ENCODE measurements around the gene U2SURP. TPM values are rescaled to one million over a fixed set of nuclear protein-coding genes. Genes with fewer than 3 reads are reported as not detected.

The U2SURP gene
- total RNA-seq, 1 donor from 2014 or later = 152 TPM

DNA sequence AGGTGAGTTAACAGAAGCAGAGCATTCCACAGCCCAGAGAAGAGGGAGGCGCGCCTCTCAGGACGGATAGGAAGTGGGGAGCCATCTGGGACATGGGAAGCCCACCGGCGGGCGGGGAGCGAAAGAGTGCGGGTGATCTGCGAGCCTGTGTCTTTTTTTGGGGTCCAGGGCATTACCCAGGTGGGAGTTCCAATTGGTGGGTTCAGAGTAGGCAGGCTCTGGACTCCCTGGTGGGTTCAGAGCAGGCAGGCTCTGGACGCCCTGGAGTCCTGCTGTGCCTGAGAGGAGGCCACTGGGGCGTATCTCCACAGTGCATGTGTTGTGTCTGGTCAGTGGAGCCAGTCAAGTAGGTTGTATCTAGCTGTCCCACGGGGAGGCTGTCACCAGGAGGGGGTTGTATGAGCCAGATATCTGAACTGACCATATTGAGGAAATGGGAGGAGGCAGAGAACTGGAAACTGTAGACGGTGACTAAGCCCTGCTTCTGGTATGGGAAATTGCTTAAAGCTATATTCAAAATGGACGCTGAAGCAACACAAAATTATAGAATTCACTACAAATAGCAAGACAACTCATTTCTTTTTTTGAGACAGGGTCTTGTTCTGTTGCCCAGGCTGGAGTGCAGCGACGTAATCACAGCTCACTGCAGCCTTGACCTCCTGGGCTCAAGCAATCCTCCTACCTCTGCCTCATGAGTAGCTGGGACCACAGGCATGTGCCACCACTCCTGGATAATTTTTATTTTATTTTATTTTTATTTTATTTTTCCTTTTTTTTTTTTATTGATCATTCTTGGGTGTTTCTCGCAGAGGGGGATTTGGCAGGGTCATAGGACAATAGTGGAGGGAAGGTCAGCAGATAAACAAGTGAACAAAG is 83.7 kb downstream of the U2SURP start:
- TF ChIP-seq, protein P1, sequence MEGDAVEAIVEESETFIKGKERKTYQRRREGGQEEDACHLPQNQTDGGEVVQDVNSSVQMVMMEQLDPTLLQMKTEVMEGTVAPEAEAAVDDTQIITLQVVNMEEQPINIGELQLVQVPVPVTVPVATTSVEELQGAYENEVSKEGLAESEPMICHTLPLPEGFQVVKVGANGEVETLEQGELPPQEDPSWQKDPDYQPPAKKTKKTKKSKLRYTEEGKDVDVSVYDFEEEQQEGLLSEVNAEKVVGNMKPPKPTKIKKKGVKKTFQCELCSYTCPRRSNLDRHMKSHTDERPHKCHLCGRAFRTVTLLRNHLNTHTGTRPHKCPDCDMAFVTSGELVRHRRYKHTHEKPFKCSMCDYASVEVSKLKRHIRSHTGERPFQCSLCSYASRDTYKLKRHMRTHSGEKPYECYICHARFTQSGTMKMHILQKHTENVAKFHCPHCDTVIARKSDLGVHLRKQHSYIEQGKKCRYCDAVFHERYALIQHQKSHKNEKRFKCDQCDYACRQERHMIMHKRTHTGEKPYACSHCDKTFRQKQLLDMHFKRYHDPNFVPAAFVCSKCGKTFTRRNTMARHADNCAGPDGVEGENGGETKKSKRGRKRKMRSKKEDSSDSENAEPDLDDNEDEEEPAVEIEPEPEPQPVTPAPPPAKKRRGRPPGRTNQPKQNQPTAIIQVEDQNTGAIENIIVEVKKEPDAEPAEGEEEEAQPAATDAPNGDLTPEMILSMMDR (conservative IDR thresholded peaks at IDR 0.05) = no peak
- no peak for DNase-seq (ENCODE audit: low read depth, low spot score)
- Mint-ChIP-seq H3K36me3 (ENCODE audit: low read depth) (peaks cover 10% of the 10 kb centered on the region), H3K4me1 (peaks cover 9% of the 10 kb centered on the region), H3K9me3 (peaks cover 12% of the 10 kb centered on the region), H3K27me3 (ENCODE audit: low read depth) (peaks cover under 1% of the 10 kb centered on the region), H3K4me3 (no peak overlapping the region), H3K27ac (ENCODE audit: unreplicated experiment) (no peak overlapping the region)

DNA sequence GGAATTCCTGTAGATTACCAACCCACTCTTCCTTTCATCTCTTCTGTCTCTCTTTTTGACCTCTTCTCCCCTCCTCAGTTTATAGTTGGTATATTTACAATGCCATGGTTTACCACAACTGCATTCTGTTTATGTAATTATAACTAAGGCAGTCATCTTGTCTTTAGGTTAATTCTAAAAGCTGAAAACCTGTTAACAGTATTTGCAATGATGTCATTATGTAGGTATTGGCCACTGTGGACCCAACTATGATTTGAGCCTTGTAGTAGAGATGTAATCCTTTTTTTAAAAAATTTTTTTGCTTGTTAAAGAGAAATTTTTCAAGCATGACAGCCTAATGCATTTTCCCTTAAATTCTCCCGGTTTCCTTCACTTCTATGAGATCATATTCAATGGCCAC is 87.5 kb downstream of the U2SURP start:
- Mint-ChIP-seq H3K4me1 (no peaks in the 10 kb centered on the region), H3K27ac (ENCODE audit: unreplicated experiment) (no peak overlapping the region), H3K36me3 (ENCODE audit: low read depth) (peaks cover 10% of the 10 kb centered on the region), H3K27me3 (ENCODE audit: low read depth) (peaks cover 4% of the 10 kb centered on the region), H3K9me3 (peaks cover 5% of the 10 kb centered on the region), H3K4me3 (no peak overlapping the region)
- TF ChIP-seq, protein P1 (conservative IDR thresholded peaks at IDR 0.05) = no peak
- no peak for DNase-seq (ENCODE audit: low read depth, low spot score)

DNA sequence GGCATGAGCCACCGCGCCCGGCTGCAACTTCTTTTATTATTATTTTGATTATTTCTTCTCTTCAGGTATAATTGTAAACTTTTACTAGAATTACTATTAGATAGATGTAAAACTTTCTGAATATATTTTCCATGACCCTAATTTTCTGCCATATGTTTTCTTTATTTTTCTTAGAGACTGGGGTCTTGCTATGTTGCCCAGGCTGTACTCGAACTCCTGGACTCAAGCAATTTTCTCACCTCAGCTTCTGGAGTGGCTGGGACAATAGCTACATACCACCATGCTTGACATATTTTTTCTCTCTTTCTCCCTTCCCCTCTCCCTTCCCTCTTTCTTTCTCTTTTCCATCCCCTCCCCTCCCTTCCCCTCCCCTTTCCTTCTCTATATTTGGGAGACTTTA is 88.6 kb downstream of the U2SURP start:
- Mint-ChIP-seq H3K27ac (ENCODE audit: unreplicated experiment) (no peak overlapping the region), H3K27me3 (ENCODE audit: low read depth) (peaks cover 4% of the 10 kb centered on the region), H3K36me3 (ENCODE audit: low read depth) (peaks cover 7% of the 10 kb centered on the region), H3K4me1 (no peaks in the 10 kb centered on the region), H3K4me3 (no peak overlapping the region), H3K9me3 (peaks cover 2% of the 10 kb centered on the region)
- TF ChIP-seq, protein P1 (conservative IDR thresholded peaks at IDR 0.05) = no peak
- no peak for DNase-seq (ENCODE audit: low read depth, low spot score)

DNA sequence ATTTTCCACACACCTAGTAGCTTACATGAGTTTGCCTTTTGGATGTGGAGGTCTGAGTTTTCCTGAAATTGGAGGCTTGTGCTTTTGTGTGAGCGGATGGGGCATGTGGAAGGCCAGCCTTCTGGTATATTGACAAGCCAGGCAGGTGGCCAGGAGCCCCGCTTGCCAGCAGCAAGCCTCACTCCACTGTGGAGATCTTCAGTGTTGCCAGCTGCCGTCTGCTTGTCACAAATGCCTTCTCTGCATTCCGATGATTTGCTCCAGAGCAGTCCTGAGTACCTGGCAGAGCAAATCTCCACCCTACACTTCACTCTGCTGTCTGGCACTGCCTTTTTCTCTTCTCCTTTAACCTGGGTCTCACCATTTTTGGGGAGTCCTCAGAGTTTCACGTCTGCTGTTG is 89.1 kb downstream of the U2SURP start:
- peaks cover 4% of the 10 kb centered on the region for H3K27me3 Mint-ChIP-seq (ENCODE audit: low read depth)
- no peak overlapping the region for H3K4me3 Mint-ChIP-seq
- DNase-seq (ENCODE audit: low read depth, low spot score) = no peak
- TF ChIP-seq, protein P1 (conservative IDR thresholded peaks at IDR 0.05) = no peak
- peaks cover 7% of the 10 kb centered on the region for H3K36me3 Mint-ChIP-seq (ENCODE audit: low read depth)
- no peaks in the 10 kb centered on the region for H3K4me1 Mint-ChIP-seq
- H3K27ac Mint-ChIP-seq (ENCODE audit: unreplicated experiment) = no peak overlapping the region
- H3K9me3 Mint-ChIP-seq = no peaks in the 10 kb centered on the region

DNA sequence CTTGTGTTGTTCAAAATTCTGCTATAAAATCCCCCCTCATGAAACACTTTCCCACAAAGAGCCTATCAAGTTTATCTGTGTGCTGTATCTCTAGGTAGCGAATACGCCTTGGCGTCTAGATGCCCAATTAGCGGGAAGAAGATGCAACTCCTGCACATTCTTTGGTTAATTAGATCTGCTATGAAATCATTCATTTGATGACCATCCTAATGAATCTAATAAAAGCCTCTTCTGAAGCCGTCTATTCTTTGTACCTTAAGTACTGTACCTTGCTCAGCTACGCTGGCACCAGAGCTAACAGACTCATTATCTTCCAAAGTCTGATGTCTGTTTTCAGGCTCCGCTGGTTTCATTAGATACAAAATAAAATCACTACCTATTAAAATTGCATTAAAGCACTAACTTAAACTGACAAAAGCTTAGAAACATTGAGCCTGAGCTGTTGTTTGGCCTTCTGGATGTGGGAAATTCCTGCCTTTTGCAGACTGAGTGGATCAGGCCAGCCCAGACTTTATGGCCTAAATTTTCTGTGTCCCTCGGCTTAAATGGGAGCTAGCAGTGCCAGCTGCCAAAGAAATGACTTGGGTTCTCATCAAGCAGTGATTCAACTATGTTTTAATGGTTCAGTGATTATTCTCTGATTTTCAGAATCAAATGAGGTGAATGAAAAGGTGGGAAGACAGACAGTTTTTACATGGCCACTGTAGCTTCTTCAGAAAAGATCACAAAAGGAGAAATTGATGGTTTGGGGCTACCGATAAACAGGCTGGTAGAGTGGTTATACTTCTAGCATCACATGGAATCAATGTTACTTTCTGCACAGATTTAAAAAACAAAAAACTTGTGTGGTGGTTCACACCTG is 89.8 kb downstream of the U2SURP start:
- Mint-ChIP-seq H3K27ac (ENCODE audit: unreplicated experiment) (no peak overlapping the region), H3K9me3 (no peaks in the 10 kb centered on the region), H3K4me3 (no peak overlapping the region), H3K36me3 (ENCODE audit: low read depth) (peaks cover 7% of the 10 kb centered on the region), H3K27me3 (ENCODE audit: low read depth) (peaks cover 4% of the 10 kb centered on the region), H3K4me1 (no peaks in the 10 kb centered on the region)
- TF ChIP-seq, protein P1 (conservative IDR thresholded peaks at IDR 0.05) = no peak
- DNase-seq (ENCODE audit: low read depth, low spot score) = no peak

All from neural crest cell (in vitro differentiated cells).